Mesothelial cell of epicardium (in vitro differentiated cells): Measurements from ENCODE around the gene NACC2. TPM values are rescaled to one million over a fixed set of nuclear protein-coding genes. Genes with fewer than 3 reads are reported as not detected.

Experiments
- DNase-seq, 2 experiments: peaks; one replicate each; pipeline ENCODE4 v3.0.0; 2021; ENCODE audit warnings: low spot score in 2 of 2; ENCODE audit not compliant: unreplicated experiment in 2 of 2
- H3K27ac Mint-ChIP-seq: 2 replicates; pipeline ENCODE4 v1.8.0; 2021; ENCODE audit warnings: mixed read lengths
- H3K27me3 Mint-ChIP-seq: 2 replicates; pipeline ENCODE4 v1.8.0; 2021; ENCODE audit warnings: low read depth, mixed read lengths
- H3K36me3 Mint-ChIP-seq: 2 replicates; pipeline ENCODE4 v1.8.0; 2021; ENCODE audit warnings: mixed read lengths
- H3K4me1 Mint-ChIP-seq: 2 replicates; pipeline ENCODE4 v1.8.0; 2021; ENCODE audit warnings: mixed read lengths
- H3K4me3 Mint-ChIP-seq: 2 replicates; pipeline ENCODE4 v1.8.0; 2021; ENCODE audit warnings: mild to moderate bottlenecking, moderate library complexity, mixed read lengths
- H3K9me3 Mint-ChIP-seq: 2 replicates; pipeline ENCODE4 v1.8.0; 2021; ENCODE audit warnings: mixed read lengths
- total RNA-seq: library from RNA; stranded (reverse); gene quantifications from 3 replicates; pipeline ENCODE4 v1.2.1, GENCODE V29; 2021
- TF ChIP-seq, protein P1 (sequence below): fragments of 200-600 bp; sonication (generic); IDR thresholded peaks from one replicate; pipeline ENCODE4 v1.5.0; 2021; ENCODE audit warnings: antibody characterized with exemption; ENCODE audit not compliant: unreplicated experiment

The NACC2 gene
- total RNA-seq, 1 donor from 2014 or later, result 18.4 TPM

DNA sequence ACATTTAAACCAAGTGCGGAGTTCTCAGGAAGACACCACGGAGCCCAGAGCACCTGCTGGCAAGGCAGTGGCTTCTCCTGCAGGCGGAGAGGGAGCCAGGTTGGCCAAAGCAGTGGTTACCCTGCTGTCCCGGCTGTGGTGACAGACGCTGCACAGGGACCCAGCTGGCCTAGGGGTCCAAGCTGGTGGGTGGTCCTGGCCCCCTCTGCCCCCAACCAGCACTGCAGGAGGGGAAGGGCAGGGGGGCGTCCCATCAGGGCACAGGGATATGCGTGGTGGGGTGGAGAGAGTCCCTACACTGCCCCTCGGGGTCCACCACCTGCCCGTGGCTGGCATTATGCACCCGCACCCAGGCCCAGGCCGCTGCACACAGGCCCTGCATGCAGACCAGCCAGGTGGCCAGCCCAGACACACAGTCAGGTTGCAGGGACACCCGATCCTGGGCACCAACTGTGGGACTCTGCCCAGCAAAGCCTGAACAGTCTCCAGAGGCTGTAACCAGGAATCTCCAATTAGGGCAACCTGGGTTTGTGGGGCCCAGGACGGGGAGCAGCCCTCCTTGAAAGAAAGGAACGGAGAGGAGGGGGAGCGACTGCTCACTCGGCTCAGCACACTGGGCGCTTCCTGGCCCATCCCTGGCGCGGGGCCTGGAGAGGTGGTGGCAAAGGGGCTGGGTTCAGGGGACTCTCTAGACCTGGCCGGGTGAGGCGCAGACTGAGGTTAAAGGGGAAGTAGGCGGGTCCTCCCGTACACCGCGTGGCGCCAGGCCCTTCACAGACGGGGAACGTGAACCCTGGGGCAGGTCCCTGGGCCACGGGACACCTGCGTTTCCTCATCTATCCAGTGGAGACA is 46.3 kb downstream of the NACC2 start:
- Mint-ChIP-seq H3K4me1 (peaks cover 18% of the 10 kb centered on the region), H3K27me3 (no peaks in the 10 kb centered on the region), H3K36me3 (peaks cover 2% of the 10 kb centered on the region), H3K4me3 (peak overlapping the region; percentile 10), H3K27ac (no peak overlapping the region), H3K9me3 (no peaks in the 10 kb centered on the region)
- TF ChIP-seq, protein P1, sequence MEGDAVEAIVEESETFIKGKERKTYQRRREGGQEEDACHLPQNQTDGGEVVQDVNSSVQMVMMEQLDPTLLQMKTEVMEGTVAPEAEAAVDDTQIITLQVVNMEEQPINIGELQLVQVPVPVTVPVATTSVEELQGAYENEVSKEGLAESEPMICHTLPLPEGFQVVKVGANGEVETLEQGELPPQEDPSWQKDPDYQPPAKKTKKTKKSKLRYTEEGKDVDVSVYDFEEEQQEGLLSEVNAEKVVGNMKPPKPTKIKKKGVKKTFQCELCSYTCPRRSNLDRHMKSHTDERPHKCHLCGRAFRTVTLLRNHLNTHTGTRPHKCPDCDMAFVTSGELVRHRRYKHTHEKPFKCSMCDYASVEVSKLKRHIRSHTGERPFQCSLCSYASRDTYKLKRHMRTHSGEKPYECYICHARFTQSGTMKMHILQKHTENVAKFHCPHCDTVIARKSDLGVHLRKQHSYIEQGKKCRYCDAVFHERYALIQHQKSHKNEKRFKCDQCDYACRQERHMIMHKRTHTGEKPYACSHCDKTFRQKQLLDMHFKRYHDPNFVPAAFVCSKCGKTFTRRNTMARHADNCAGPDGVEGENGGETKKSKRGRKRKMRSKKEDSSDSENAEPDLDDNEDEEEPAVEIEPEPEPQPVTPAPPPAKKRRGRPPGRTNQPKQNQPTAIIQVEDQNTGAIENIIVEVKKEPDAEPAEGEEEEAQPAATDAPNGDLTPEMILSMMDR, result no peak
- no peak for DNase-seq

DNA sequence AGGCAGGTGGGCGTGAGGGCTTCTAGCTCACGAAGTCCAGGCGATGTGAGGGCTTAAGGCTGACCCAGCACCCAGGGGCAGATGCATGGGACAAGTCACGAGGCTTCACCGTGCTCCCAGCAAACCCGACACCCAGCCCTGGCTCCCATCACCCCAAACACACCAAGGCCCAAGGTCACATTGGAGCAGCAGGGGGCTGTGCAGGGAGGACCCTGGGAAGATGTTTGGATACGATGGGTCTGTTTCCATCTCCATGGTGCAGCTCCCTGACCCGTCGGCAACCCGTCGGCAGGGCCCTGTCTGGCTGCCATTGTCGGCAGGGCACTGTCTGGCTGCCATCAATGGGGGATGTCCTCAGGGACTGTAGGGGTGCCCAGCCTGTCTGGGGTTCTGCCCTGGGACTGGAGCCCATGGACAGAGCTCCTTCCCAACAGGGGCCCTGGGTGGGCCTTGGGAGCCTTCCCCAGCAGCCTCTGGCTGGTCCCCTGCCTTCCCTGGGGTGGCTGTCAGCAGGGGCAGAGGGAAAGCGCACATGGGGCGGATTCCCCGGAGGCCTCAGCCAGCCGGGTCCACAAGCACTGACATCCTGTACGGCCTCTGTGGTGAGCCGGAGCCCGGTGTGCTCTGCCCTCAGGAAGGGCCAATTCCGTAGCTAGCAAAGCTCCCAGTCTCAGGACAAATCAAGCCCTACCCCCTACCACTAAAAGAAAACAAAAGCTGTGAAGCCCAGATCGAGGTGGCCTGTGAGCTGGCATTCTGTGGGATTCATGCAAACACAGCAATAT is 47.1 kb downstream of the NACC2 start:
- Mint-ChIP-seq H3K4me1 (peaks cover 11% of the 10 kb centered on the region), H3K4me3 (peak overlapping the region; percentile 6), H3K27ac (no peak overlapping the region)

DNA sequence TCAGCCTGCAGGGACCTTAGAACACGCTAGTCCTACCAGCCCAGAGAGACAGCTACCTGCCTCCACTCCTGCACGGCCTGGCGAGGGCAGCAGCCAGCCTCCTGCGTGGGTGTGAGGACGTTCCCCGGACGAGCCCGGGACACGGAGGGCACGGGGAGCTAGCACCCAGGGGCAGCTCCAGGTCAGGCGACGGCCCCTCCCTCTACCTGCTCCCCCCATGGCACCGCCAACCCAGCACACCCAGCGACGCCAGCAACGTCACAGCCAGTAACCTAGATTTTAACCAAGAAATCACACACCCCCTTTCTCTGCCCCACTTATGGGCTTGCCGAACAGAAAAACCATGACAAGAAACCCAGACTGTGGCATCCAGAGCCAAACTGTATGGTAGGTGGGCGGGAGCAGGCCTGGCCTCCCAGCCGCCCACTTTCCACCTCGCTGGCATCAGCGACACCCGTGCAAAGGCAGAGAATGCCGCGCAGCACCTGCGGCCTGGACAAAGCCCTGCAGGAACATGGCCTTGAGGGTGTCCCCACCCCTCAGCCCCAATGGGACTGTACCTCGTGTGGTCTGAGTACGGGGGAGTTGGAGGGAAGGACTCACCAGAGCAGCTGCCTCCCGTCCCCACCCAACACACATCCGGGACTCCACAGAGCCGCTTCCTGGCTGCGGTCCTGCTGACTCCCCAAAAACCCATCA is 47.9 kb downstream of the NACC2 start:
- H3K27me3 Mint-ChIP-seq, result no peaks in the 10 kb centered on the region
- TF ChIP-seq, protein P1, result no peak
- peaks cover 5% of the 10 kb centered on the region for H3K36me3 Mint-ChIP-seq
- H3K27ac Mint-ChIP-seq, result no peak overlapping the region
- DNase-seq, result no peak
- no peaks in the 10 kb centered on the region for H3K9me3 Mint-ChIP-seq
- H3K4me1 Mint-ChIP-seq, result peaks cover 9% of the 10 kb centered on the region
- no peak overlapping the region for H3K4me3 Mint-ChIP-seq

More for the DNA sequence above, 47.1 kb downstream of the NACC2 start:
- peaks cover 5% of the 10 kb centered on the region for H3K36me3 Mint-ChIP-seq
- no peaks in the 10 kb centered on the region for H3K9me3 Mint-ChIP-seq
- no peaks in the 10 kb centered on the region for H3K27me3 Mint-ChIP-seq
- TF ChIP-seq, protein P1, result no peak
- DNase-seq, result no peak

DNA sequence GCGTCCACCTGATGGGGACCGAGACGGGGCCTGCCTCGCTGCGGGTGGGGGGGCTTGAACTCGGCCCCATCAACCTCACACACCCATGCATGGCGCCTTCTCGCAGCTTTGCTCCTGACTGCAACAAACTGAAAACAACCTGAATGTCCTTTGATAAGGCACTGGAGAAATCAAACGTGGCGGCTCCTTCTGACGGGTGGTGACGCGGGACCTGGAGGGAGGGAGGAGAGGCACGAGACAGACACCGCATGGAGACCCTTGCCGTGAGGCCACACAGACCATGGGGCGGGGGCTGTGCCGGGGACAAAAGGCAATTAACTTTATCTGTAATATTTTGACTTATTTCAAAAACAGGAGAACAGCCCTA is 48.6 kb downstream of the NACC2 start:
- Mint-ChIP-seq H3K4me1 (peaks cover 5% of the 10 kb centered on the region), H3K36me3 (peaks cover 5% of the 10 kb centered on the region), H3K4me3 (no peak overlapping the region), H3K27ac (no peak overlapping the region), H3K27me3 (no peaks in the 10 kb centered on the region), H3K9me3 (no peaks in the 10 kb centered on the region)
- TF ChIP-seq, protein P1, result no peak
- DNase-seq, result no peak

DNA sequence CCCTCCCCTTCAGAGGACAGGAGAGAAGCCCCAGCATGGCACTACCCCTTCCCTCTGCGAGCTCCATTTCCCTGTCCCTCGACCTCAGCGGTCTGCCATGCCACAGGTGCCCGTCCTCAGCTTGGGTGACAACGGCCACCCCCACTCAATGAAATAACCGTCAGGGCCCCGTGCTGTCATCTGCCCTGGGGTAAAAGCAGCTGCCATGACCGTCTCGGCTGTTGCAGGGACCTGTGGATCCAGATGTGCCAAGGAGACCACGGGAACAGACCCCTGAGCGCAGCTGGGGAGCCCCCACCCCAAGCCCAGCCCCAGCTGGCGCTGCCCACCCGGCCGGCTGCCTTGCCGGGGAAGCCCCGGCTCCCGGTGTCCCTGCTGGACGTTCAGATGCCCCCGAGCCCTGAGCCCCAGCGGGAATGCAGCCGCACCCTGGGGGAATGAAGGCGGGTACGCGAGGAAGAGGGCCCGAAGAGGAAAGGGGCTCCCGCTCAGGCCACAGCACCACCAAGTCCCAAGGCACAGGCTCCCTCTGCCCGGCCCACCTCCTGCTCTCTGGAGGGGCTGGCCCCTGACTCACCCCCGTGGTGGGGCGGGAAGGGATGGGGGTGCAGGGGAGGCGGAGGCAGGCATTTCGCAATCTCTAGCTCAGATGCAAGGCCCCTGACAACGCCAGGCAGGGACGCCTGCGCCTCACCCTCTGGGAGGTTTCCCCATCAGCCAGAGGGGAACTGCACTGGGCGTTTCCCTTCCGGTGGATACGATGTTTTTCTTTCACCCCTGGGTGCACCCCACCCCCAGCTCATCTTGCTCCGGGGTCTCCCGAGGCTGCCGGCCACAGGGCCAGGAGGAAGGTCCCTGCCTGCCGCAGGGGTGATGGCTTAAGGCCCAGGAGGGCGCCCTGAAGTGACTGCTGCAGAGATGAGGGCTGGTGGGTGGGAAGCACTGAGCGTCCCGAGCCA is 49.2 kb downstream of the NACC2 start:
- no peak for DNase-seq
- TF ChIP-seq, protein P1, result no peak
- Mint-ChIP-seq H3K9me3 (no peaks in the 10 kb centered on the region), H3K27me3 (no peaks in the 10 kb centered on the region), H3K36me3 (peaks cover 6% of the 10 kb centered on the region), H3K4me1 (peaks cover 5% of the 10 kb centered on the region), H3K27ac (no peak overlapping the region), H3K4me3 (no peak overlapping the region)
